ENCODE data around the gene GLCE.
"Not testable (repeated sequence)": the region's sequence is repeated elsewhere in the genome, so short reads cannot be mapped to it uniquely, and the experiment has no call there.

Gene GLCE

GRCh38 chr15:69292826-69293420 lies 132.5 kb downstream of the GLCE start:
- Histone ChIP-seq H3K36me3 (ENCODE audit: insufficient read depth, low read length) (no peaks in the 10 kb centered on the region), H3K9ac (ENCODE audit: low read depth, low read length) (no peak overlapping the region), H3K9me3 (ENCODE audit: control insufficient read depth, insufficient read depth, low read length) (no peaks in the 10 kb centered on the region), H3K4me1 (ENCODE audit: insufficient read depth, low read length) (peaks cover 12% of the 10 kb centered on the region; the same call in 1 of the 2 replicates)

DNA sequence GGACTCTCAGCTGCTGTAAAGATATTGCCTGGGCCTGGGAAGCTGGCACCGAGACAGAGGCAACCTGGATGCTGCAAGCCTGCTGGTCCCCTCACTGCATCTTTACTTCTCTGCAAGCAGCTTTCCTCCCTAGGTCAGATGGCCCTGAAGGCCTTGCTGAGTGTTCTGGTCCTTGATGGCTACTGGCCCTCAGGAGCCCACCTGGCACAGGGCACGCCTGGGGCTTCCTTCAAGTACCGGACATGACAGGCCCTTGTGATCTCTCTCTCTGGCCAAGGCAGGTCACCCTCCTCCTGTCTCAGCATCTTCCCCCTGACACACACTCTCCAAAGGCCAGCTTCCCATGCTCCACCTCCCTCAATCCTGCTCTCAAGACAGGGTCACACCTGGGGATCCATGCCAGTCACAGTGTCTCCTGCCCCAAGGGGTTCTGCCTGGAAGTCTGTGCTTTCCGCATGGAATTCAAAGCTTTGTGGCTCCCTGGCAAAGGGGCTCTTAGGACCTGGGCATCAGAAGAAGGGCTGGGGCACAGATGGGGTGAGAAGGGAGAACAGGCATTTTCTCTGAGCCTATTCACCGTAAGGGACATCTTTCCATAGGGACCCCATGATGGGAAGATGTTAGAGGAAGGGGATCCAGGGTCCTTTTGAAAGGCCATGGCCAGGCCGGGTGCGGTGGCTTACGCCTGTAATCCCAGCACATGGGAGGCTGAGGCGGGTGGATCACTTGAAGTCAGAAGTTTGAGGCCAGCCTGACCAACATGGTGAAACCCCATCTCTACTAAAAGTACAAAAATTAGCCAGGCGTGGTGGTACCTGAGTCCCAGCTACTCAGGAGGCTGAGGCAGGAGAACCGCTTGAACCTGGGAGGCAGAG lies 133.5 kb downstream of the GLCE start:
- H3K9ac ChIP-seq (ENCODE audit: low read depth, low read length) = no peak overlapping the region
- peaks cover 11% of the 10 kb centered on the region; the same call in 1 of the 2 replicates for H3K4me1 ChIP-seq (ENCODE audit: insufficient read depth, low read length)
- H3K9me3 ChIP-seq (ENCODE audit: control insufficient read depth, insufficient read depth, low read length) = no peaks in the 10 kb centered on the region
- no peaks in the 10 kb centered on the region for H3K36me3 ChIP-seq (ENCODE audit: insufficient read depth, low read length)

GRCh38 chr15:69296606-69297005 lies 136.2 kb downstream of the GLCE start:
- Histone ChIP-seq H3K9me3 (ENCODE audit: control insufficient read depth, insufficient read depth, low read length) (no peaks in the 10 kb centered on the region), H3K9ac (ENCODE audit: low read depth, low read length) (no peak overlapping the region), H3K36me3 (ENCODE audit: insufficient read depth, low read length) (no peaks in the 10 kb centered on the region), H3K4me1 (ENCODE audit: insufficient read depth, low read length) (peaks cover 5% of the 10 kb centered on the region)

DNA sequence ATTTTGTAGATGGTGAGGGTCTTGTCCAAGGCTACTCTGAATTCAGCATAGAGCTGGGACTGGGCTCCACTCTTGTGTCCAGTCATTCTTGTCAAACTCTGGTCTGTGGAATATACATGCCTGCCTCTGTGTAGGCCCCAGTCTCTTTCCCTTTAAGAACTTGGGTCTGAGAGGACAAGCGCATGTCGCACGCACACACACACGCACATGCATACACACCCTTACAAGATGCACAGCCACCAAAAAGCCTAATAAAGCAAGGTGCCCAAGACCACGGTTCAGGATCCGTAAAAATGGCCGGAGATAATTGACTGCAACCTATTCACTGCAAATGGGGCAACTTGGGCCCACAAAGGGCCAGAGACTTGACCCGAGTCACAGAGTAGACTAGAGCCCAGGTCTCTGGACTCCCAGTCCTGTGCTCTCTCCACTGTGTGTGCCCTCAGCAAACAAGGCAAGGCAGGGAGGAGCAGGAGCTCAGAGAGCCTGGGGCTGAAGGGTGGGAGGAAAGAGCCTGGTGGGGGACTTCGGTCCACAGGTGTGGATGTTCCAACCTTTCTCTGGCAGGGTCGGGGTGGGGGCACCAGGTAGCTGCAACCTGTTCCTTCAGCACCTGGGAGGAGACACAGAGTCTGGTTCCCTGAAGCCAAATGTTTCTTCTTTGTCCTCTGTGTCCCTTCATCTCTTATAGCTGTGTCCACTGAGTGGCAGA lies 137.4 kb downstream of the GLCE start:
- Histone ChIP-seq H3K9ac (ENCODE audit: low read depth, low read length) (peak overlapping the region; percentile 78), H3K4me1 (ENCODE audit: insufficient read depth, low read length) (peaks cover 5% of the 10 kb centered on the region), H3K9me3 (ENCODE audit: control insufficient read depth, insufficient read depth, low read length) (no peaks in the 10 kb centered on the region), H3K36me3 (ENCODE audit: insufficient read depth, low read length) (no peaks in the 10 kb centered on the region)

DNA sequence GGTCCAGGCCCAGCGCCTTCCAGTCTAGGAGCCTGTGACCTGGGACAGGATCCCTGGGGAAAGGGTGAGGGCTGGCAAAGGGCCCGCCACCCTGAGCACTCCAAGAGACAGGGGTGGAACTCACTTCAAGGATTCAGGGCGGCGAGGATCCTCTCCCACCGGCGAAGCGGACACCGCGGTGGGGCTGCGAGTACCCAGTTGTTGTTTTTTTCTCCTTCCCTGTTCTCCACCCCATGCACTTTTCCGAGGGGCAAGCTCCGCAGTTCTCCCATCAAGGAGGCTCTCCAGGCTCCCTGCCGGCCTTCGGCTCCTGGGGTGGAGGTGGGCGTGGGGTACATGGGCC lies 137.9 kb downstream of the GLCE start:
- H3K9me3 ChIP-seq (ENCODE audit: control insufficient read depth, insufficient read depth, low read length) = no peaks in the 10 kb centered on the region
- H3K4me1 ChIP-seq (ENCODE audit: insufficient read depth, low read length) = peaks cover 5% of the 10 kb centered on the region
- no peaks in the 10 kb centered on the region; the same call in 1 of the 2 replicates for H3K36me3 ChIP-seq (ENCODE audit: insufficient read depth, low read length)
- H3K9ac ChIP-seq (ENCODE audit: low read depth, low read length) = peak overlapping the region; percentile 78

GRCh38 chr15:69298697-69299441 lies 138.4 kb downstream of the GLCE start, which contains the start of gene PAQR5:
TSS of gene PAQR5 (plus strand) at chr15:69298912. CDS start at chr15:69360081, 61,169 bp downstream.
- Histone ChIP-seq H3K36me3 (ENCODE audit: insufficient read depth, low read length) (no peaks in the 10 kb centered on the region; the same call in 1 of the 2 replicates), H3K9me3 (ENCODE audit: control insufficient read depth, insufficient read depth, low read length) (no peaks in the 10 kb centered on the region), H3K9ac (ENCODE audit: low read depth, low read length) (peak within 1 kb of the TSS; percentile 78), H3K4me1 (ENCODE audit: insufficient read depth, low read length) (peaks cover 5% of the 10 kb centered on the region)

GRCh38 chr15:69299451-69299886 lies 139.0 kb downstream of the GLCE start:
- Histone ChIP-seq H3K9me3 (ENCODE audit: control insufficient read depth, insufficient read depth, low read length) (no peaks in the 10 kb centered on the region), H3K4me1 (ENCODE audit: insufficient read depth, low read length) (peaks cover 5% of the 10 kb centered on the region), H3K36me3 (ENCODE audit: insufficient read depth, low read length) (no peaks in the 10 kb centered on the region; the same call in 1 of the 2 replicates), H3K9ac (ENCODE audit: low read depth, low read length) (peak overlapping the region; percentile 78; the same call in 1 of the 2 replicates)

- H3K36me3 ChIP-seq (ENCODE audit: insufficient read depth, low read length) = no peaks in the 10 kb centered on the region; the same call in 1 of the 2 replicates
- no peaks in the 10 kb centered on the region for H3K9me3 ChIP-seq (ENCODE audit: control insufficient read depth, insufficient read depth, low read length)
- H3K9ac ChIP-seq (ENCODE audit: low read depth, low read length) = peak overlapping the region; percentile 78; the same call in 1 of the 2 replicates
- H3K4me1 ChIP-seq (ENCODE audit: insufficient read depth, low read length) = peaks cover 5% of the 10 kb centered on the region
These were observed 139.6 kb downstream of the GLCE start for GRCh38 chr15:69299943-69300588.

- H3K9ac ChIP-seq (ENCODE audit: low read depth, low read length); H3K9me3 ChIP-seq (ENCODE audit: control insufficient read depth, insufficient read depth, low read length); H3K4me1 ChIP-seq (ENCODE audit: insufficient read depth, low read length); H3K36me3 ChIP-seq (ENCODE audit: insufficient read depth, low read length): not testable (repeated sequence)
These were observed 140.7 kb downstream of the GLCE start for GRCh38 chr15:69301101-69301500.

DNA sequence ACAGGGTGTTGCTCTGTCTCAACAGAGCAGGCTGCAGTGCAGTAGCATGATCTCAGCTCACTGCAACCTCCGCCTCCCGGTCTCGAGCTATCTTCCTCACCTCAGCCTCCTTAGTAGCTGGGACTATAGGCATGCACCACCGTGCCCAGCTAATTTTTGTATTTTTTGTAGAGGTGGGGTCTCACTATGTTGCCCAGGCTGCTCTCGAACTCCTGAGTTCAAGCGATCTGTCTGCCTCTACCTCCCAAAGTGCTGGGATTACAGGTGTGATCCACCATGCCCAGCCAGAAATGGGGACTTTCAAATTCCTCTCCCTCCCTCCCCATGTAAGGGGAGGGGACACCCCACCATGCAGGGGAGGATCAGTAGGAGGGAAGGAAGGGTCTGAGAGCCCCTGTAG lies 141.7 kb downstream of the GLCE start:
- H3K36me3 ChIP-seq (ENCODE audit: insufficient read depth, low read length); H3K9me3 ChIP-seq (ENCODE audit: control insufficient read depth, insufficient read depth, low read length): not testable (repeated sequence)
- peaks cover 11% of the 10 kb centered on the region for H3K4me1 ChIP-seq (ENCODE audit: insufficient read depth, low read length)

GRCh38 chr15:69302929-69303328 lies 142.5 kb downstream of the GLCE start:
- Histone ChIP-seq H3K36me3 (ENCODE audit: insufficient read depth, low read length) (no peaks in the 10 kb centered on the region; the same call in 1 of the 2 replicates), H3K4me1 (ENCODE audit: insufficient read depth, low read length) (peaks cover 11% of the 10 kb centered on the region), H3K9me3 (ENCODE audit: control insufficient read depth, insufficient read depth, low read length) (no peaks in the 10 kb centered on the region), H3K9ac (ENCODE audit: low read depth, low read length) (no peak overlapping the region)

More for the DNA sequence above, 141.7 kb downstream of the GLCE start:
- H3K9ac ChIP-seq (ENCODE audit: low read depth, low read length) = not testable (repeated sequence)

GRCh38 chr15:69303337-69304181 lies 143.1 kb downstream of the GLCE start:
- no peak overlapping the region for H3K9ac ChIP-seq (ENCODE audit: low read depth, low read length)
- peaks cover 11% of the 10 kb centered on the region for H3K4me1 ChIP-seq (ENCODE audit: insufficient read depth, low read length)
- H3K9me3 ChIP-seq (ENCODE audit: control insufficient read depth, insufficient read depth, low read length) = no peaks in the 10 kb centered on the region
- H3K36me3 ChIP-seq (ENCODE audit: insufficient read depth, low read length) = no peaks in the 10 kb centered on the region; the same call in 1 of the 2 replicates

DNA sequence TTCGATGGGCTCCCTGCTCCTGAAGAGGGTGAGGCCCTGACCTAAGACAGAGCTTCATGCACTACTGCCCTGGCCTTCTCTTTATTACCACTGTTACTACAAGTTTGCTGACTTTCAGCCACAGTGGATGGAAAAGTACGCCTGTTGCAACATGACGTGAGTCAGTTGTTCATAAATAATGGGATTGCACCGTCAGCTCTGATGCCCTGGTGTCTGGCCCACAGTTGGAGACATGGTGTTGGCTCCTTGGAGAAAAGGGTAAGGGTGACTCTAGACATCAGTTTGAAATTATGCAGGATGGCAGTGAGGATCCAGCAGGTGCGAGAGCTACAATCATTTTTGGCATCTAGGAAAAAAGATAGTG lies 143.7 kb downstream of the GLCE start:
- Histone ChIP-seq H3K9me3 (ENCODE audit: control insufficient read depth, insufficient read depth, low read length) (no peaks in the 10 kb centered on the region), H3K9ac (ENCODE audit: low read depth, low read length) (no peak overlapping the region)

More for the DNA sequence above, 143.7 kb downstream of the GLCE start:
- Histone ChIP-seq H3K36me3 (ENCODE audit: insufficient read depth, low read length) (no peaks in the 10 kb centered on the region; the same call in 1 of the 2 replicates), H3K4me1 (ENCODE audit: insufficient read depth, low read length) (peaks cover 11% of the 10 kb centered on the region)

Measured in ES-I3 (cell line).